SU-DHL-6 (cell line): ENCODE results near the gene CLDN10.

ENCODE experiments used
- EZH2phosphoT487 ChIP-seq: fragments of 200-600 bp; sonication (generic), shearing (Covaris generic); conservative IDR thresholded peaks from 2 replicates; pipeline ENCODE4 v1.6.1; 2018; ENCODE audit warnings: mild to moderate bottlenecking, antibody characterized with exemption, low read length, moderate library complexity, mixed read lengths
- TF ChIP-seq, protein P1 (sequence below): fragments of 200-600 bp; sonication (generic); IDR thresholded peaks from one replicate; pipeline ENCODE4 v1.5.1; 2017; ENCODE audit warnings: antibody characterized with exemption, mild to moderate bottlenecking, low read length, moderate library complexity; ENCODE audit not compliant: insufficient read depth, poor library complexity, severe bottlenecking

DNA sequence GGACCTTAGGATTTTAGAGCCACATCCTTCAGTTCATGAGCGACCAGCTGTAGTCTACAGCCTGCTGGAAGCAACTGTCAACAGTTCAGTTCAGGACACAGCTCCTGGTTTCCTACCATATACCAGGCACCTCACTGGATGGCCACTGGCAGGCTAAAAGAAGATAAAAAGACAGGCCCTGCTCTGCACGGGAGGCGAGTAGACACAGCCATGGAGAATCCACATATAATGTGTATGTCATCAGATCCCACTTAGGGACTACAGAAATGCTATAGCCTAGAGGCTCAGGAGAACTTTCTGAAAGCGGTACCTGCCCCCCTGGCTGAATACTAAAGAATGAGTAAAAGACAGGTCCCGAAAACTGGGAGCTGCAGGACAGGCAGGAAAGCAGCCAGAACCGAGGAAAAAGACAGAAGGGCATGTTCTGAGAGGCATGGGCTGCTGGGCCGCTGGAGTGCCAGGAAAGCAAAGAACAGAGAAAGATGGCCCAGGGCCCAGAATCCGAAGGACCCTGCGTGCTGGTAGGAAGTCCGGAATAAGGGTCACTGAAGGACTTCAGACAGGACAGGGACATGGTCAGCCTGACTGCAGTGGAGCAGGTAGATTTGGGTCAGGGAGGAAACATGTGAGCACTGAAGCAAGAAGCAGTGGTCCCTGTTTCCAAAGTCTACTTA, 68.4 kb downstream of the CLDN10 start:
- TF ChIP-seq, protein P1, sequence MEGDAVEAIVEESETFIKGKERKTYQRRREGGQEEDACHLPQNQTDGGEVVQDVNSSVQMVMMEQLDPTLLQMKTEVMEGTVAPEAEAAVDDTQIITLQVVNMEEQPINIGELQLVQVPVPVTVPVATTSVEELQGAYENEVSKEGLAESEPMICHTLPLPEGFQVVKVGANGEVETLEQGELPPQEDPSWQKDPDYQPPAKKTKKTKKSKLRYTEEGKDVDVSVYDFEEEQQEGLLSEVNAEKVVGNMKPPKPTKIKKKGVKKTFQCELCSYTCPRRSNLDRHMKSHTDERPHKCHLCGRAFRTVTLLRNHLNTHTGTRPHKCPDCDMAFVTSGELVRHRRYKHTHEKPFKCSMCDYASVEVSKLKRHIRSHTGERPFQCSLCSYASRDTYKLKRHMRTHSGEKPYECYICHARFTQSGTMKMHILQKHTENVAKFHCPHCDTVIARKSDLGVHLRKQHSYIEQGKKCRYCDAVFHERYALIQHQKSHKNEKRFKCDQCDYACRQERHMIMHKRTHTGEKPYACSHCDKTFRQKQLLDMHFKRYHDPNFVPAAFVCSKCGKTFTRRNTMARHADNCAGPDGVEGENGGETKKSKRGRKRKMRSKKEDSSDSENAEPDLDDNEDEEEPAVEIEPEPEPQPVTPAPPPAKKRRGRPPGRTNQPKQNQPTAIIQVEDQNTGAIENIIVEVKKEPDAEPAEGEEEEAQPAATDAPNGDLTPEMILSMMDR: no peak
- TF ChIP-seq EZH2phosphoT487: no peak
